ENCODE data around the gene SERTAD2.
A peak's percentile ranks its signal among the peaks of the same experiment; 100 is the strongest.

Gene SERTAD2

GRCh38 chr2:64656379-64656778 lies 2.7 kb upstream of the SERTAD2 start:
- H3K27ac ChIP-seq (replicated peaks), result peak overlapping the region; percentile 94
- H3K27me3 ChIP-seq (ENCODE audit: insufficient read depth, poor library complexity, severe bottlenecking), result no peaks in the 10 kb centered on the region
- no peak for TF ChIP-seq GABPA (IDR thresholded peaks at IDR 0.05; ENCODE audit: low read depth)
- no peak for TF ChIP-seq CTCF (IDR thresholded peaks at IDR 0.05; ENCODE audit: insufficient read depth, low read length)
- no peak for TF ChIP-seq POLR2AphosphoS5 (IDR thresholded peaks at IDR 0.05; ENCODE audit: low read depth)
- TF ChIP-seq SPI1 (IDR thresholded peaks at IDR 0.05; ENCODE audit: borderline replicate concordance, low read depth), result no peak
- no peak for TF ChIP-seq REST (IDR thresholded peaks at IDR 0.05; ENCODE audit: insufficient replicate concordance, low read depth)
- no peak overlapping the region for H3K4me3 ChIP-seq (replicated peaks; ENCODE audit: insufficient read depth, low read length)
- DNase-seq (ENCODE audit: low read depth in 1 of 2, low spot score in 1 of 2), result no peak

GRCh38 chr2:64655873-64656272 lies 2.2 kb upstream of the SERTAD2 start:
- H3K4me3 ChIP-seq (replicated peaks; ENCODE audit: insufficient read depth, low read length), result no peak overlapping the region
- no peak for TF ChIP-seq CTCF (IDR thresholded peaks at IDR 0.05; ENCODE audit: insufficient read depth, low read length)
- TF ChIP-seq SPI1 (IDR thresholded peaks at IDR 0.05; ENCODE audit: borderline replicate concordance, low read depth), result peak; percentile 66; the same call in 1 of the 2 replicates
- TF ChIP-seq GABPA (IDR thresholded peaks at IDR 0.05; ENCODE audit: low read depth), result no peak
- TF ChIP-seq POLR2AphosphoS5 (IDR thresholded peaks at IDR 0.05; ENCODE audit: low read depth), result peak; percentile 98
- TF ChIP-seq REST (IDR thresholded peaks at IDR 0.05; ENCODE audit: insufficient replicate concordance, low read depth), result peak; percentile 29
- peak overlapping the region; percentile 94 for H3K27ac ChIP-seq (replicated peaks)
- peak; percentile 69 to 94 for DNase-seq (ENCODE audit: low read depth in 1 of 2, low spot score in 1 of 2)
- no peaks in the 10 kb centered on the region for H3K27me3 ChIP-seq (ENCODE audit: insufficient read depth, poor library complexity, severe bottlenecking)

- H3K4me3 ChIP-seq (replicated peaks; ENCODE audit: insufficient read depth, low read length), result peak overlapping the region; percentile 65
- TF ChIP-seq CTCF (IDR thresholded peaks at IDR 0.05; ENCODE audit: insufficient read depth, low read length) (no peak), GABPA (IDR thresholded peaks at IDR 0.05; ENCODE audit: low read depth) (no peak), SPI1 (IDR thresholded peaks at IDR 0.05; ENCODE audit: borderline replicate concordance, low read depth) (no peak), POLR2AphosphoS5 (IDR thresholded peaks at IDR 0.05; ENCODE audit: low read depth) (no peak), REST (IDR thresholded peaks at IDR 0.05; ENCODE audit: insufficient replicate concordance, low read depth) (no peak)
- peak in 1 of 2 experiments; percentile 52 for DNase-seq (ENCODE audit: low read depth in 1 of 2, low spot score in 1 of 2)
- no peaks in the 10 kb centered on the region for H3K27me3 ChIP-seq (ENCODE audit: insufficient read depth, poor library complexity, severe bottlenecking)
- H3K27ac ChIP-seq (replicated peaks), result peak overlapping the region; percentile 94
Observed at GRCh38 chr2:64655018-64655664, 1.4 kb upstream of the SERTAD2 start.
